Kidney glomerular epithelial cell (primary cell): ENCODE measurements around the gene CDH4.

Experiments
- DNase-seq: peaks from one replicate; lab custom pipeline; 2025; lab: John Stamatoyannopoulos, UW

Gene CDH4

GRCh38 chr20:61633004-61633403 lies 380.9 kb downstream of the CDH4 start:
- no peak for DNase-seq

- no peak for DNase-seq
These were observed 382.5 kb downstream of the CDH4 start for GRCh38 chr20:61634376-61635145.

GRCh38 chr20:61635721-61636455 lies 383.8 kb downstream of the CDH4 start:
- no peak for DNase-seq

GRCh38 chr20:61636531-61637116 lies 384.6 kb downstream of the CDH4 start:
- no peak for DNase-seq

- DNase-seq = no peak
These were observed 386.9 kb downstream of the CDH4 start for GRCh38 chr20:61638802-61639585.

- DNase-seq = no peak
These were observed 388.2 kb downstream of the CDH4 start for GRCh38 chr20:61640131-61640870.

GRCh38 chr20:61640871-61641245 lies 388.8 kb downstream of the CDH4 start:
- DNase-seq = no peak

GRCh38 chr20:61643656-61644377 lies 391.8 kb downstream of the CDH4 start:
- DNase-seq = no peak

- no peak for DNase-seq
These were observed 392.5 kb downstream of the CDH4 start for GRCh38 chr20:61644378-61645076.

- DNase-seq = no peak
These were observed 393.7 kb downstream of the CDH4 start for GRCh38 chr20:61645732-61646131.

- no peak for DNase-seq
These were observed 394.4 kb downstream of the CDH4 start for GRCh38 chr20:61646453-61646852.

GRCh38 chr20:61646986-61647385 lies 394.9 kb downstream of the CDH4 start:
- DNase-seq = no peak

- no peak for DNase-seq
These were observed 395.6 kb downstream of the CDH4 start for GRCh38 chr20:61647702-61648101.

- DNase-seq = no peak
These were observed 397.2 kb downstream of the CDH4 start for GRCh38 chr20:61649105-61649859.

- DNase-seq = no peak
These were observed 397.8 kb downstream of the CDH4 start for GRCh38 chr20:61649860-61650162.

- DNase-seq = no peak
These were observed 399.1 kb downstream of the CDH4 start for GRCh38 chr20:61650912-61651733.

- no peak for DNase-seq
These were observed 400.1 kb downstream of the CDH4 start for GRCh38 chr20:61652146-61652545.

GRCh38 chr20:61654726-61655125 lies 402.7 kb downstream of the CDH4 start:
- DNase-seq = no peak

GRCh38 chr20:61655591-61655990 lies 403.5 kb downstream of the CDH4 start:
- DNase-seq = no peak
